Activated CD8-positive, alpha-beta memory T cell treated with anti-CD3 and anti-CD28 coated beads, Interleukin-2, amount 50 U/mL, for 1 hour (primary cell): ENCODE results near the gene CFAP410.

Experiments
- DNase-seq: peaks from one replicate; pipeline ENCODE4 v3.0.0-alpha.2; 2020; ENCODE audit errors: extremely low read depth

Gene CFAP410

DNA sequence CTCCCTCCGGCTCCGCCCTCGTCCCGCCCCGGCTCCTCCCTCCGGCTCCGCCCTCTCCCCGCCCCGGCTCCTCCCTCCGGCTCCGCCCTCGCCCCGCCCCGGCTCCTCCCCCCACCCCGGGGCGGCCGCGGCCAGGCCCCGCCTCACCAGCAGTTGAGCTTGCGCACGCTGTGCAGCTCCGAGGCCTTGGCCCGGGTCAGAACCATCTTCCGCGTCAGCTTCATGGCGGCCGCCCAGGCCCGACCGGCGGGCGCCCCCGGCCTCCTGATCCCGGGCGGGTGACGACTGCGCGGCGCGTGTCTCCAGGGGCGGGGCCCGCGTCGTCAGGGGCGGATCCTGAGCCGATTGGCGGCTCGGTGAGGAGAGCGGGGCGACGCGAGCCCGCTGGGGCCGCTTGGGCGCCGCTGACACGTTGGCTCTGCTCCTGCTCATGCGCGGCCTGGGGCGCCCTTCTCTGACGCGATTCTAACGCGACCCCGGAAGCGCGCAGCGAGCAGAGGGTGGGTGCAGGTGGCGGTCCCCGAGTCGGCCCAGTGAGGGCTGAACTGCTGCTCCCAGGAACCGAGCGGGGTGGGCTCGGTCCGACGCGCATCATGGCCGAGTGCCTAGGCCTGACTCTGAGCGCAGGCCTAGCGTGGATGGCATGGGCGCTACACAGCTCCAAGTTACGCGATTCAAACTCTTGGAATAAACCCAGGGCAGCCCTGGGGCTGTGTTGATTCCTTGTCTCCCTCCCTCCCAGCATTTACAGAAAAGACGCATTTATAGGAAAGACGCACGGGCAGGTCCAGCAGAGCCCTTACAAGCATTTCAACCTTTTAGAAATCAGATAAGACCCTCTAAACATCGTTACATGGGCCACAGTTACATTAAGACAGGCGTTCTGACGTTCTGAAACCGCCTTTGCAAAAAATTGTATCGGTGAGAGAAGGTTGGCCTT, at the start of gene CFAP410:
TSS of gene CFAP410 (minus strand) at position 420 of the 940 bp plus-strand sequence. CDS start at position 224, 196 bp downstream.
- DNase-seq: peak; percentile 76

DNA sequence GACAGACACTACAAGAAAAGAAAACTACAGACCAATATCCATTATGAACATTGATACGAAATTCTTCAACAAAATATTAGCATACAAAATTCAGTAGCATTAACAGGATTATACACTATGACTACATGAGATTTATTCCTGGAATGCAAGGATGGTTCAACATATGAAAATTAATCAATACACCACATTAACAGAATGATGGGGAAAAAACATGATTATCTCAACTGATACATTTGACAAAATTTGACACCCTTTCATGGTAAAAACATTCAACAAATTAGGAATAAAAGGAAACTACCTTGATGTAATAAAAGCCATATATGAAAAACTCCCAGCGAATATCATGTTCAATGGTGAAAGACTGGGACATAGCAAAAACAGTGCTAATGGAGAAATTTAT, 45.8 kb upstream of the CFAP410 start:
- DNase-seq: no peak

DNA sequence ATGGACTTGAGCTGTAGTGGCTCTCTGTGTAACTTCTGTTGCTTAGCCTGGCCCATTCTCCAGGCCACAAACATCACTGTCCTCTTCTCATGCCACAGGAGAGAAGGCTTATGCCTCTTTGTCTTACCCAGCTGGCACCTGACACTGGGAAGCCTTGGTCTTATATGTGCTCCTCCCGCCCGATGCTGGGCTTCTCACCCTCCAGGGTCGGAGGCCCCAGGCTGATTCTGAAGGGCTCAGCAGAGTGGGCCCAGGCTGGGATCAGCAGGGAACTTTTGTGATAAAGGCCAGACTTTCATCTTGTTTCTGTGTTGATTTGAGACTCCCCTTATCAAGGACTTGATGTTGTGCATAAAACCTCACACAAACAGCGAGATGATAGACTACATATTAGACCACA, 44.0 kb upstream of the CFAP410 start:
- no peak for DNase-seq

DNA sequence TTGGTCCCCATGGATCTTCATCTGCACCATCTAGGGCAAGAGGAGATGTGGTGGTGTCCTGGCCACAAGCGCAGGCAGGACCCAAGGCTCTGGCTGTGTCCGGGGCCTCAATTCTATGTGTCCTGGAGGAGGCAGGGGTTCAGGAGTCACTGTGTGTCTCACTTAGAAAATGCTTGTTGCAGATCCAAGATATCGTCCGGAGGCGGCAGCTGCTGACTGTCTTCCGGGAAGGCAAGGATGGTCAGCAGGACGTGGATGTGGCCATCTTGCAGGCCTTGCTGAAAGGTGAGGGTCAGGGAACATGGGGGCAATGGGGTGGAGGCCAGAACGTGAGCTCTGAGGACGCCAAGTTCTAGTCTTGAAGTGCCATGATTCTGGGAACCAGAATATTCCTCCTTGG, 43.3 kb upstream of the CFAP410 start:
- no peak for DNase-seq

DNA sequence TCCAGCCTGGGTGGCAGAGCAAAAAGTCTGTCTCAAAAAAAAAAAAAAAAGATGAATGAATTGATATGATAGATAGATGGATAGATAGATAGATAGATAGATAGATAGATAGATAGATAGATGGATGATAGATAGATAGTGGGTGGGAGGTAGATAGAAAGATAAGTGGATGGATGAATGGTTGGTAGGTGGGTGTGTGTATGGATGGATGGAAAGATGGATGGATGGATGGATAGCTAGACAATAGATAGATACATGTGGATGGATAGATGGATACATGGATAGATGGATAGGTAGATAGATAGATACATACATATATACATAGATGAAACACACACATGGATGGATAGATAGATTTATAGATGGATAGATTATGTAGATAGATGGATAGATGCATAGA, 42.7 kb upstream of the CFAP410 start:
- DNase-seq: no peak

DNA sequence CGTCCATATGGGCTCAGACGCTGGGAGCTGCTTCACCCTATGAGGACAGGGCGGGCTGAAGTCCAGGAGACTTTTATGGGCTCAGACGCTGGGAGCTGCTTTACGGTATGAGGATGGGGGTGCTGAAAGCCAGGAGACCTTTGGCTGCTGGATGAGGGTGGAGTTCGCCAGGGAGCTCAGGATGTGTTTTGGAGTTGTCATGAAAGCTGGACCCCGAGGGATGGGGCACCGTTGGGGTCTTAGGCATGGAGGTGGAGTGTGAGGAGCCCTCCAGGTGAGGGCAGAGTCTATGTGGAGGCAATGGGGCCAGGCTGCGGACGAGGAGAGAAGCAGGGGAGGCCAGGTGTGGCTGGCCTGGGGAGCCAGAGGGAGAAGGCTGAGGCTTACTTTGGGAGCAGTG, 41.7 kb upstream of the CFAP410 start:
- no peak for DNase-seq

DNA sequence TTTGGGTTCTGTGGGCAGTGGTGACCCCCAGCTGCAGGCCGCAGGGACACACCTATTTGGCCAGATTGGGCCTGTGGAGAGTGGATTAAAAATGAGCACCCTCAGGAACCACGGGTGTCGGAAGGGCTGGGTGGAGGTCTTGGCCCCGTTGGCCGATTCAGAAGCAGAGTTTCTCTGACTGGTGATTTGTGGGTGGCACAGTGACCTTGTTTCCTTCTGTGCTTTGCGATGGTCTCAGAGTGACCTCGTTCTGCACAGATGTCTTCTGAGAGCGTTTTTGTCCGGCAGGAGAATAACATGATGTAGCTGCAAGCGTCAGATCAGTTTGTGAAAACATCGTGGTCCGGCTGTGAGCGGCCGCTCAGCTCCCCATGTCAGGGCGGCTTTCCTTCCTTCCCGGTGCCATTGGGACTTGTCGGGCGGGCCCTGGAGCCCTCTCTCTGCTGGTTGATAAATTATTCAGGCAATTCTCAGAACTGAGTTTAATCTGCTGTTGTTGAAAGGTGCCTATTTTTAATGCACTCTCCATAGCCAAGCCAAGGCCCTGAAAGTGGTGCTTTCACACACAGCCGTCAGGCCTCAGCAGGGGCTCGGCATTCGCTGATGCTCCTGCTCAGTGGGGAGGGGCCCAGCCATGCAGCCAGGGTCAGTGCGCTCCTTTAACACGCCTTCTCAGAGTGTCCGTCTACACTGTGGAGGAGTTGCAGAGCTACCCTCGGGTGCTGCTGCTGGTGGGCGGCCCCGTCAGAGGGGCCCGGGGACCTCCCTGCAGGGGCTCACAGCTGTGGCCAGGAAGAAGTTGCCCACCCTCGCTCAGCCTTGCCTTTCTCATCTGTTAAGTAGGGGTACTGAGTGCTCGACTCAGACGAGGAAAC, 41.0 kb upstream of the CFAP410 start:
- no peak for DNase-seq

DNA sequence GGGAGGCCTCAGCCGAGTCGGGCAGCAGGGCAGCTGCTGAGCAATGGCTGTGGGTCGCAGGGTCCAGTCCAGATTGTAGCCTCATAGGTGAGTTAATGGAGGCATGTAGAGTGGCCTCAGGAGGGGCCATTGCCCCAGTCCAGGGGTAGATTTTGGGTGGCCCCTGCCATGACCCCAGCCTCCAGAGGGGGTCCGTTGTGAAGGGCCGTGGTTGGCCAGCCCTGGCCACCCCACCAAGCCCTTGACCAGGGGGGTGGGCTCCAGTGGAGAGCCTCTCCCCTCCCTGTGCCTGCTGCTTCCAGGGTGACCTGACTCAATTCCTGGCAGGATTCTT, 40.3 kb upstream of the CFAP410 start:
- no peak for DNase-seq

DNA sequence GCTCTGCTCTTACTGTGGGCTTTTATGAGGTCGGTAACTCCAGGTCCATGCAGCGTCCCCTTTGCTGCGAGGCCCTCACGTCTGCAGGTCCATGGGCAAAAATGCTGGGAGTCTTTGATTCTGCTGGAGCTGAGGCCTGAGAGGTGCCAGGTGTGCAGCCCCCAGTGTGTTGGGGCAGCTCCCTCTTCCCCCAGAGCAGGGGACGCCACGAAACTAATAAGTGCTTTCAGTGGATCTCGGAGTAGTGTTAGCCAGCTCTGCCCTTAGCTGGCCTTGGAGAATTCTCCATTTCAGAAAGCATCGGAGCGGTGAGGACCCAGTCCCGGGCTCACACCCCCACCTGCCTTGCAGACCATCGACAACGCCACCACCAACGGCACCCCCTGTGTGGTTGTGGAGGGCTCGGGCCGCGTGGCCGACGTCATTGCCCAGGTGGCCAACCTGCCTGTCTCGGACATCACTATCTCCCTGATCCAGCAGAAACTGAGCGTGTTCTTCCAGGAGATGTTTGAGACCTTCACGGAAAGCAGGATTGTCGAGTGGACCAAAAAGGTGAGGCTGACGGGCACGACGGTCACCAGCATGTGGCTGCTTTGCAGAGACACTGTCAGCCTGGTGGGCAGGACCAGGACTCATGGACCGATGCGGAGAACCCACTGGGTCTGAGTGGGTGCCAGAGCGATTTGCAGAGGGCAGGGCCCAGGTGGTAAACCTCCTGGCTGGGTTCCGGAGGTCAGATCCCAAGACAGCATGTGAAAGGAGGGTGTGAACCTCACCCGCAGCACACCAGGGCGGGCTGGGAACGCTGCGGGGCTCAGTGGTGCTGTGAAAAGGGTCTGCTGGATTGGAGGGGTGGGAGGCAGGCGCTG, 39.7 kb upstream of the CFAP410 start:
- DNase-seq: no peak

DNA sequence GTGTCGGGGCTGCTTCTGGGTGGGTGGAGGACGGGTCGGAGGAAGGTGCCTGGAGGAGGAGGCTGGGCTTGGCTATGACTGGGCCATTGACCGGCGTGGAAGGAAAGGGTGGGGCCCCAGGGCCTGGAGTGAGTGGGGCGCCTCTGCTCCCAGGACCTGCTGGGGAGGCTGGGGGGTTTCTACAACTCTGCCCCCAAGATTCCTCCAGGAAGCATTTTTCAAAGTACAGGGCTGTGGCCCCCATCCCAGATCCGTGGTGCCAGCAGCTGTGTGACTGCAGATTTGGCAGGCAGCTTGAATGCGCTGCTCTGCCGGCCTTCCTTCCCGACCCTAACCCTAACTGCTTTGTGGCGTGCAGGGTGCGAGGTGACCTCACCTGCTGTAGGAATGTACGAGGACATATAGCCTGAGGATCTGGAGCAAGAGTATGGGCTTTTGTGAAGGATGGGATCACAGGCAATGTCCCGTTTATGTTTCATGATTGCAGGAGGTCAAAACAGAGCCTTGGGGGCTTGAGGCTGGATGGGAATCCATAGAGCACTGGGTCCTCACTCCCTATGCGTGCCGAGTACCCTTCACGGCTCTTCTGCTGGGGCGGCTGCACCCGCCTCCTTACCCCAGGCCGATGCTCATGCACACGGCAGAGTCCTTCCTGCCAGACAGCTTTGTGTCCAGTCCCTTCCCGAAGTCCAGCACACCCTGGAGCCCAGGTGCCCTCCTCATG, 38.9 kb upstream of the CFAP410 start:
- DNase-seq: no peak

DNA sequence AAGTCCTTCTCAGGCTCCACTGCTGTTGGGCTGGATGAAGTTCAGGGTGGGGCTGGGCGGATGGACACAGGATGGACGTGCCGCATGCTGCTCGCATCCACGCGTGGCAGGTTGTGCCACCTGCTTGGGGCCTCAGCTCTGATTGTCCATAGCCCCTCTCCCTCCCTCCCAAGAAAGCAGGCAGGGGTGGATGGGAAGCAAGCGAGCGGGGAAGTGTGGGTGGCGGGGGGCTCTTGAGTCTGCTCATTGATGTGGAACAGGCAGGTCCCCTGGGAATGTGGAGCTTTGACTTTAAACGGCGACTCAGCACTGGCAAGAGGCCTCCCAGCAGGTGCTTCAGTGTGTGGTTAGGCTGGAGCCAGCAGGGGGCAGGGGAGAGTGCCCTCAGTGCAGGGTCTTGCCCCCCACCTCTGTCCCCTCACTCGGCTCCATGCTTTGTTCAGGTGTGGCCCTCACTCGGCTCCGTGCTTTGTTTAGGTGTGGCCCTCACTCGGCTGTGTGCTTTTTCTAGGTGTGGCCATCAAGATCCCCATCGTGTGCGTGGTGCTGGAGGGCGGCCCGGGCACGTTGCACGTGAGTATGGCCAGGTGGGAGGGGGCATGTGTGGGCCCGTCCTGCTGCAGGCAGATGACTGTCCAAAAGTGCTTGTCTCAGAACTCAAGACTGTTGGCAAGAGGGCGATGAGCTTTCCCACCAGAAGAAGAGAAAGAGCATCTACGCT, 38.2 kb upstream of the CFAP410 start:
- no peak for DNase-seq

DNA sequence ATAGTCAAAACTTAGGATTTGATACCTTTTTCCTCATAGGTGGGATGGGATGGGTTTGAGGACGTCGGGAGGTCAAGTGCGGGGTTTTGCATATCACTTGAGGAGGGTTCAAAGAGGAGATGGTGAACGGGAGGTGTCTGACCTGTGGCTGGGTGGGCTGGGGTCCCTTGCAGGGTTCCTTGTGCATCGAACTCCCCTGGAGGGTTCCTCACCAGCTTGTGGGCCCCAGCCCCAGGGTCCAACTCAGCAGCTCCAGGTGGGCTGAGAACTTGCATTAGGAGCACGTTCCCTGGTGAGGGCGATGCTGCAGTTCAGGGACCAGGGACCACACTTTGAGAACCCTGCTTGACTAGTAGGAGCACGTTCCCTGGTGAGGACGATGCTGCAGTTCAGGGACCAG, 37.4 kb upstream of the CFAP410 start:
- no peak for DNase-seq

DNA sequence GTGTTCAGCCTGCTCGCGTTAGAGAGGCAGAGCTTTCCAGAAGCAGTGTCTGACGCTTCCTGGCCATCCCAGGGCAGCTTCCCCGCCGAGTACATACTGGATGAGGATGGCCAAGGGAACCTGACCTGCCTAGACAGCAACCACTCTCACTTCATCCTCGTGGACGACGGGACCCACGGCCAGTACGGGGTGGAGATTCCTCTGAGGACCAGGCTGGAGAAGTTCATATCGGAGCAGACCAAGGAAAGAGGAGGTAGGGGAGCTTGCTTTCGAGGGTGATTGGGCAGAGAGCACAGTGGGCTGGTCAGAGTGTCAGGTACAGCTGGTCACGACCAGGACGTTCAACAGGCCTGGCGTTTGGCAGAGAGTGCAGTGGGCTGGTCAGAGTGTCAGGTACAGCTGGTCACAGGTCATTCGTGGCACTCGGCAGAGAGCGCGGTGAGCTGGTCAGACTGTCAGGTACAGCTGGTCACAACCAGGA, 36.6 kb upstream of the CFAP410 start:
- no peak for DNase-seq

DNA sequence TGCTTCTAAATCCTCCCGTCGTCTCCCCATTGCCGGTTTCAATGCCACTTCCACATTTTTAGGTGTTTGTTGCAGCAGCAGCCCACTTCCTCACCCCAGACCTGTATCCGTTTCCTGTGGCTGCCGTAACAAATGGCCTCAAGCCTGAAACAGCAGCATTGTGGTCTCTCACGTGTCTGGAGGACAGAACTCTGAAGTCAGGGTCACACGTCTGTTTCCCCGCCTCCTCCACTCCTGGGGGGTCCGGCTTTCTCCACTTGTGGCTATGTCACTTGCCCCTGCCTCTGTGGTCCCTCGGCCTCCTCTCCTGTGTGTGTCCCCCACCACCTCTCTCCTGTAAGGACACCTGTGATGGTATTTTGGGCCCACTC, 36.1 kb upstream of the CFAP410 start:
- no peak for DNase-seq

DNA sequence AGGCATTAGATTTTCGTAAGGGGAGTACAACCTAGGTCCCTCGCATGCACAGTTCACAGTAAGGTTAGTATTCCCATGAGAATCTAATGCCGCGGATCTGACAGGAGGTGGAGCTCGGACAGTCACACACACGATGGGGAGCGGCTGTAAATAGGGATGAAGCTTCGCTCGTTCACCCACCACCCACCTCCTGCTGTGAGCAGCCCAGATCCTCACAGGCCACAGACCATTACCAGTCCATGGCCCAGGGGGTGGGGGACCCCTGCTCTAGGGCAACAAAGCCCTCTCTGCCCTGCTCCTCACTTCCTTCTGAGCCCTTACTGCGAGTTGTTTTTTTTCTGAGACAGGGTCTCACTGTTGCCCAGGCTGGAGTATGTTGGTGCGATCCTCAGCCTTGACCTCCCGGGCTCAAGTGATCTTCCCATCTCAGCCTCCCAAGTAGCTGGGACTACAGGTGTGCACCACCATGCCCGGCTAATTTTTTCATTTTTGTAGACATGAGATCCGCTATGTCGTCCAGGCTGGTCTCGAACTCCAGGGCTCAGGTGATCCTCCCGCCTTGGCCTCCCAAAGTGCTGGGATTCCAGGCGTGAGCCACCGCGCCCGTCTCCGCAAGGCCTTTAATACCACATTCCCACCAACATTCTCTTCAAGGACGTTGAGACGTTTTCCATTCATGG, 35.6 kb upstream of the CFAP410 start:
- DNase-seq: no peak

DNA sequence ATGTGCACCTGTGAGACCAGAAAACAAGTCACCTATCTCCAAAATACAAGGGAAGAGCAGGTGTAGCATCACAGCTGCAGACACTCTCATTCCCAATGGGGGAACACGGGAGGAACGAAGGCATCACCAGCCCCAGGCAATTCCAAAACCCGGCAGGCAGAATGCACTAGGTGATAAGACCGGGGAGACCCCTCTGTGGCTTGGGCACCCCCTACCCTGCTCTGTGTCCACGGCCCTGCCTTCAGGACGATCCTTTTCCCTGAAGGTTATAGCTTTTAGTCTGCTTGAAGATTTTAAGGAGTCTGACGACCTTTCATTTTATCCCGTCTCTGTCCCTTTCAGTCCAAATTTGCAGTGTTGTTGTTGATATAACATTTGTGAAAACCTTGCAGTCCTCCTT, 33.4 kb upstream of the CFAP410 start:
- no peak for DNase-seq

DNA sequence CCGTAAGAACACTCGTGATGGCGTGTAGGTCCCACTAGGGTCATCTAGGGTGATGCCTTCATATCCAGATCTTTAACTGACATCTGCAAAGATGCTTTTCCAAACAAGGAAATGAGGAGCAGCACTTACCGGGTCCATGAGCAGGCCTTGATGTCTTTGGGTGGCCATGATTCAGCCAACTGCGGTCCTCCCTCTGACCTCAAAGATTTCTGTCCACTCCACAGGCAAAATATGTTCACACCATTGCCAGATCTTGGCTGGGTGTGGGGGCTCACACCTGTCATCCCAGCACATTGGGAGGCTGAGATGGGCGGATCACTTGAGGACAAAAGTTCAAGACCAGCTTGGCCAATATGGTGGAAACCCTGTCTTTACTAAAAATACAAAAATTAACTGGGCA, 32.4 kb upstream of the CFAP410 start:
- no peak for DNase-seq

DNA sequence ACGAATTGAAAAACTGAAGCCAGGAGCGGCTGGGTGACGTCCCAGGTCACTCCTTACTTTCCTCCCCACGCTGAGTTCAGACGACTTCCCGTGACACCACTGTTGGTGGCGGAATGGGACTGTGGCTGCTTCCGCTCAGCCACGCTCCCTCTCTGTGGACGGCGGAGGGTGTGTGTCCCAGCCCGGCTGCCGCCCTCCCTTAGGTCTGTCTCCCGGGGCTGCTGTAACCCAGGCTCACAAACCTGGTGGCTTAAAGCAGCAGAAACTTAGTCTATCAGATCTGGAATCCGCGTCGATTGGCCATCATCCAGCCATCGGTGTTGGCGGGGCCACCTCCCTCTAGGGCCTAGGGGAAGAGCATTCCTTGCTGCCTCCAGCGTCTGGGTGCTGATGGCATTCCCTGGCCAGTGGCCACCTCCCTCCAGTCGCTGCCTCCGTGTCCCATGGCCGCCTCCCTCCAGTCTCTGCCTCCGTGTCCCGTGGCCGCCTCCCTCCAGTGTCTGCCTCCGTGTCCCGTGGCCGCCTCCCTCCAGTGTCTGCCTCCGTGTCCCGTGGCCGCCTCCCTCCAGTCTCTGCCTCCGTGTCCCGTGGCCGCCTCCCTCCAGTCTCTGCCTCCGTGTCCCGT, 31.7 kb upstream of the CFAP410 start:
- DNase-seq: no peak

DNA sequence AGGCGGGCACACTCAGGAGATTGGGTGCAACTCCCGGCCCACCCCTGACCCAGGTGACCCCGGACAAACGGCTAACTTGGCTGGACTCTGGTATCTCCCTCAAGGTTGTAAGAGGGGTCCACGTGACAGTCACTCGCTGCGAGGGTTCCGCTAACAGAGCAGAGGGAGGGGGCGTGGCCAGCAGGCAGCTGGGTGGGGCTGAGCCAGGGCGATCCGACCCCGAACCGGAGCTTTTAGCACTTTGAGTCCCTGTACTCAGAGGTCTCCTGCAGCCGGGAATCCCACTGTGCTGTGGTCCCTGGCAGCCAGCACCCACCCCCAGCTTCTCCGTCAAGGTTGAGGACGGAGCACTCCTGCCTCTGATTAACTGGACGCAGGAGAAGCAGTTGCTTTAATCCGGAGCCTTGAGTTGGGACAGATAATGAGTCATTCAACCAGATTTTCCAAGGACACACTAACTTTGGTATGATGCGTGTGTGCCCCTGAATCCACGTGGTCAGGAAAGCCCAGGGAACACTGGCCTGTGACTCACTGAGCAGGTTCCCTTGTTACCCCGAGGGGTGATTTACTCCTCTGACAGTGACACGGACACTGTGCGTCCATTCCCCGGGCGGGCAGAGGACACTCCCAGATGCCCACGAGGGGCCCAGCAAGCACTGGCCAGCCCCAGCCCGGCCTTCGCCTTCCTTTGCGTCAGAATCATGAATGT, 31.0 kb upstream of the CFAP410 start:
- DNase-seq: no peak
